GM12892 (cell line): ENCODE results near the gene TMEM123.

Experiments
- POLR2A ChIP-seq: IDR thresholded peaks from 2 replicates; pipeline ENCODE4 v1.6.1; 2011; ENCODE audit warnings: low read depth, low read length, control low read depth
- TAF1 ChIP-seq: IDR thresholded peaks from 2 replicates; pipeline ENCODE4 v1.6.1; 2011; ENCODE audit warnings: low read depth, mild to moderate bottlenecking, control low read depth, low read length, borderline replicate concordance

- no peak for TF ChIP-seq TAF1
- no peak for TF ChIP-seq POLR2A
Measured at GRCh38 chr11:102414559-102414958, 38.0 kb downstream of the TMEM123 start.
